ENCODE data around the gene STK16. TPM values are rescaled to one million over a fixed set of nuclear protein-coding genes. Genes with fewer than 3 reads are reported as not detected.
"Not testable (repeated sequence)": the region's sequence is repeated elsewhere in the genome, so short reads cannot be mapped to it uniquely, and the experiment has no call there.

The STK16 gene
- total RNA-seq, 1 experiment from 2014 or later = 24.0 TPM

DNA sequence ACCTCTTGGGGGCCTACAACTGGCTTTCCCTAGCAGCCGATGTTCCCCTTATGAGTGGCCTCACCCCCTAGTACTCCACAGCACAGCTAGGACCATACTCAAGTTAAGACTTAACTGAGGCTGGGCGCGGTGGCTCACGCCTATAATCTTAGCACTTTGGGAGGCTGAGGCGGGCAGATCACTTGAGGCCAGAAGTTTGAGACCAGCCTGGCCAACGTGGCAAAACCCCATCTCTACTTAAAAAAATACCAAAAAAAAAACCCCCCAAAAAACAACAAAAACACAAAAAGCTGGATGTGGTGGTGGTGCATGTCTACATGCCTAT, 41.8 kb downstream of the STK16 start:
- DNase-seq (ENCODE audit: low read depth) = not testable (repeated sequence)

DNA sequence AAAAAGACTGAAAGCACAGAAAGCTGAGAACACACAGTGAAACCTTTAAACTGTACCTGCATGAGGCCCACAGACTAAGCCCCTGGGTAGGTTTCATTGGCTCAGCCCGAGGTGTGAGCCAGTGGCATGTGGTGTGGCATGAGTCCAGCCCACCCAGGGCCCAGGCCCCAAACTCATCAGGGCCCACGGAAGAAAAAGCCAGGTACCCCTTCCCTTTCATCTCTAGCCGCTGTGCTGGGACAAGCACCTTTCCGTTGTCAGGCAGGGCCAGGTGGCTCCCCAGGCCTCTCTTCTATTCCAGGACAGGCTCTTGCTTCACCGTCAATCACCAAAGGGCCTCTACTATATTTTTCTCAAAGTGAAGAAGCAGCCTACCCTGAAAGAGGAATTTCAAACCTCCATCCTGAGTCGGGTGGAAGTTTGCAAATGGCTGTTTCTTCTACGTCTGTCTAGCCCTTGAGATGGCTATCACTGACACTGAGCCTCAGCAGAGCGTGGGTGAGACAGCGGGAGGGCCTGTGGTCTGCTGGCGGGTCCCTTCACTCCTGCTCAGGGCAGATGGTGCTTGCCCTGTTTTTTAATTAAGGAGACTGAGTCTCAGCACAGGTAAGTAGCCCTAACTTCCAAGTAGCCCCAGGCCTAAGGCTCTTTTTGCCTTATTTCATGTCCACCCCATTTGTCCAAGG, 42.4 kb downstream of the STK16 start:
- no peak for DNase-seq (ENCODE audit: low read depth)

DNA sequence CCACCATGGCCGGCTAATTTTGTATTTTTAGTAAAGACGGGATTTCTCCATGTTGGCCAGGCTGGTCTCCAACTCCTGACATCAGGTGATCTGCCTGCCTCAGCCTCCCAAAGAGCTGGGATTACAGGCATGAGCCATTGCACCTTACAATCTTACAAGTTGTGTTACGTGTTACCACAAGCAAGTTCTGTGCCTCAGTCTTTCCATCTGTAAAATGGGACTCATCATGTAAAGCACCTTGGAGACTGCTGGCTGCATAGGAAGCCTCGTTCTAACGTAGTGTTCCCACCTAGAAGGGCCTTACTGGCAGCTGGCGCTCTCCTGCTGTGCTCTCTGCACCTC, 43.9 kb downstream of the STK16 start:
- no peak for DNase-seq (ENCODE audit: low read depth)

DNA sequence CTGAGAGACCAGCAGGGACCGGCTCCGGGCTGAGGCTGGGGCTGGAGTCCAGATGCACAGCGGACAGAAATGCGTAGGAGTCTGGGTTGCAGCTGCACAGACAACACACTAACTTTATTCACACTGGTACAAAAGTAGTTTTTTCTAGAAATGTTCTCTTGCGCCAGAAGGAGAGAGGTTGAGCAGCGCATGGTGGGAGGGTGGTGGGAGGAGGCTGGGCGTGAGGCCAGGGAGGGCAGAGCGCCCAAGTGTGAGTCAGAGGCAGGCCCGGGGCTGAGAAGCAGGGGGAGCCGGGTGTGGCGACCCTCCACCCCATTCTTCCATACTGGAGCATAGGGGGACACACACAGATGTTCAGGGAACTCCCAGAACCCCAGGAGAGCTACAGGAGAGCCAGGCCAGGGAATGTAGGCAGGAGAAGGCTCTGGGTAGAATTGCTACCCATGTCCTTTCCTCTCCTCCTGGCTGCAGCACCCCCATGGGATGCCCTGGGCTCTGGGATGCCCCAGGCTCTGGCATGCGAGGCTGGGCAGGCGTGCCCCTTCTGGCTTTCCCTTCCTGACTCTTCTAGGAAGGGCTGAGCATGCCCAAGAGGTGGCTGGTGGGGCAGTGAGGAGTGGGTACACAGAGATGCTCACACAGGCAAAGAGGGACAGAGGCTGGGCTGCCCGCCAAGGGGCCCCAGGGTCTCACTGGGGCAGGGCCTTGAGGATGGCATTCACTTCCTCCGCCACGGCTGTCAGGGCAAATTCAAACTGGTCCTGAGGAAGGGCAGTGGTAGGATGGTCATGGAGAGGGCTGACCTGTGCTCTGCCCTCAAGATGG, 44.5 kb downstream of the STK16 start:
- DNase-seq (ENCODE audit: low read depth) = peak; percentile 93

DNA sequence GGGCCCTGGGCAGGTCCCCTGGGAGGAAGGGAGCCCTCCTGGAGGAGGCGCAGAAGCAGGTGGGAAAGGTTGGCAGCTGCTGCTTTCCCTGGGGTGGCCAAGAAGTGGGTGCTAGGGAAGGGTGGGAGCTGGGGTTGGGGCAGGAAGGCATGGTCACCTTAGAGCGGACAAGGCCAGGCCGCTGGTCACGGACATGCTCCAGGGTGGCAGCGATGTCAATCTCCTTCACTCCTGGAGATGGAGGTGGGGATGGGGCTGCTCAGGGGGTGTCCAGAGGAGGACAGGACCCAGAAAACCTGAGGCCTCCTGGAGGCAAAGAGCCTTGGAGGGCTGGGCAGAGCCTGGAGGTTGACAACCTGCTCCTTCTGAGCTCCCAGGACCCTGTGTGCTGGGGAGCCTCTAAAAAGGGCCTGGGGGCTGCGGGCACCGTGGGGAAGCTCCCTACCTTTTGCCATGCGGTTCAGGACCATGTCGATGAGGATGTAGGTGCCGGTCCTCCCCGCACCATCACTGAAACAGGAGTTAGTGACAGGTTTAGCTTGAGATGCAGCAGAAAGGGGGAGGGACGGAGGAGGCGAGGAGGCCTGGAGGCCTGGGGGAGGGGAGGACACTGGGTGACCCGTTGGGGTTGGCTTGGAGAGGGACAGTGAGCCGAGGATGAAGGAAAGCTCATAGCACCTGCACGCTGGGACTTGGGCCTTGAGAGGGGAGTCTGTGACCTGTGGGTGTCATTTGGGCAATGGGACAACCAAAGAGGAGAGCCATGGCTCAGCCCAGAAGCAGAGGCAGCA, 45.3 kb downstream of the STK16 start:
- no peak for DNase-seq (ENCODE audit: low read depth)

DNA sequence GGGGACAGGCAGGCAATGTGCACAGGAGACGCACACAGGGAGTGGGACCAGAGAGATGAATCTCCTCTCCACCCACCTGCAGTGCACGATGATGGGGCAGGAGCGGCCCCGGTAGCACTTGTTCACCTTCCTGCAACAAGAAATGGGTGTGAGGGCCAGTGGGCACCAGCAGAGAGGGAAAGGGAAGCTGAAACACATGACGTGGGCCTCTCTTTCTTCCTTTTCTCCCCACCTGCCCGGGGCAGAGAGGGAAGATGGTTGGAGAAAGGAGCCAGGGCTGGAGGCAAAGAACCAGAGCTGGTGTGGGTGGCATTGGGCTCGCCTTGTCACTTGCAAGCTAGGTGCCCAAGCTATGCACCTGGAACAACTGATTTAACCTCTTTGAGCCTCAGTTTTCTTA, 46.1 kb downstream of the STK16 start:
- no peak for DNase-seq (ENCODE audit: low read depth)

DNA sequence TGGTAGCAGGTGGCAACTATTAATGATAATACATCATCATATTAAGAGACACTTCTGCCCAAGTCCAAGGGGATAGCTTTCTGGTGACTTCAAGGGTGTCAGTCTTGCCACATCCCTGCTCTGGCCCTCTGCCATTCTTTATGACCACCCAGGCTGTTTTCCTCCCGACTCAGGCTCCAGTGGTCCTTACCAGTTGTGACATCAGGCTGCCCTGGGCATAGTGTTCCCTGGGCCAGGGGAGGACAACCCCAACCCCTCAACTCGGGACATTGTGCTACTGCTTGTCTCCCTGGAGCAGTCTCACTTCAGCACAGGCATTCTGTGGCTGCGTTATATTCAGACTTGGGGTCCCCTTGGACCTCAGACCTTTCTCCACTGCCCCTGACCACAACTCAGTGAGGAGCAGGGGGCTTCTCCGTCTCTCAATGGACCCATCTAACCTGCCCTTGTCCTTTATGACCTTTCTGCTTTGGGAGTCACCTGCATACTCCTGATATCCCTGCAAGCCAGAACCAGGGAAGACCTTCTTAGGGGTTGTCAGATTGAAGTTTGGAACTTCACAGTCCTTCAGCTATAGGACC, 46.7 kb downstream of the STK16 start:
- DNase-seq (ENCODE audit: low read depth) = no peak

DNA sequence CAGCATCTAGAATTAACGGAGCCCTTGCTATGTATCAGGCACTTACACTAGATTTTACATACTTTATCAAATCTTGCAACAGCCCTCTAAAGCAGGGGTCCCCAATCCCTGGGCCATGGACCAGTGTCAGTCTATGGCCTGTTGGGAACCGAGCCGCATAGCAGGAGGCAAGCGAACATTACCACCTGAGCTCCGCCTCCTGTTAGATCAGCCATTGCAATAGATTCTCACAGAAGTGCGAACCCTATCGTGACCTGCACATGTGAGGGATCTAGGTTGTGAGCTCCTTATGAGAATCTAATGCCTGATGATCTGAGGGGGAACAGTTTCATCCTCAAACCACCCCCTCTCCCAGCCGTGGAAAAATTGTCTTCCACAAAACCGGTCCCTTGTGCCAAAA, 47.3 kb downstream of the STK16 start:
- no peak for DNase-seq (ENCODE audit: low read depth)

DNA sequence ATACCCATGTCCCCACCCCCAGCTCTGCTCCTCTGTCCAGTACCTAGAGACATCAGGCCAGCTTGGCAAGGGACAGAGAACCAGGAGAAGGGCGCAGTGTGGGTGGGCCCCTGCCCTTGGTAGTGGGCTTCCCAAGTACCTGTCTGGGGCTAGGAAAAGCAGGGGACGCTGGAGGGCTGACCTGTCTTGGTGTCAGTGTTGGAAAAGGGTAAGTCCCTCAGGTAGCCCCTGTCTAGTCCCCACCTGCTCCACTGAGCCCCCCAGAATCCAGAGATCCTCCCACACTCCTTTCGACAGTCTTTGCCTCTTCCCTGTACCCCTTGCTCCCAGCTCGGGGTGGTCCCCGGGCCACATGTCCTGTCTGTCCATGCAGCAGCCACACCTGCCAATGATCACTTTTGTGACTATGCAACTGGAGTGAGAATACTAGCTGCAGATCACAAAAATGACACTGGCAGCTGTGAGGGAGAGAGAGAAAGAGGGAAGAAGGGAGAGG, 48.5 kb downstream of the STK16 start:
- DNase-seq (ENCODE audit: low read depth) = no peak

DNA sequence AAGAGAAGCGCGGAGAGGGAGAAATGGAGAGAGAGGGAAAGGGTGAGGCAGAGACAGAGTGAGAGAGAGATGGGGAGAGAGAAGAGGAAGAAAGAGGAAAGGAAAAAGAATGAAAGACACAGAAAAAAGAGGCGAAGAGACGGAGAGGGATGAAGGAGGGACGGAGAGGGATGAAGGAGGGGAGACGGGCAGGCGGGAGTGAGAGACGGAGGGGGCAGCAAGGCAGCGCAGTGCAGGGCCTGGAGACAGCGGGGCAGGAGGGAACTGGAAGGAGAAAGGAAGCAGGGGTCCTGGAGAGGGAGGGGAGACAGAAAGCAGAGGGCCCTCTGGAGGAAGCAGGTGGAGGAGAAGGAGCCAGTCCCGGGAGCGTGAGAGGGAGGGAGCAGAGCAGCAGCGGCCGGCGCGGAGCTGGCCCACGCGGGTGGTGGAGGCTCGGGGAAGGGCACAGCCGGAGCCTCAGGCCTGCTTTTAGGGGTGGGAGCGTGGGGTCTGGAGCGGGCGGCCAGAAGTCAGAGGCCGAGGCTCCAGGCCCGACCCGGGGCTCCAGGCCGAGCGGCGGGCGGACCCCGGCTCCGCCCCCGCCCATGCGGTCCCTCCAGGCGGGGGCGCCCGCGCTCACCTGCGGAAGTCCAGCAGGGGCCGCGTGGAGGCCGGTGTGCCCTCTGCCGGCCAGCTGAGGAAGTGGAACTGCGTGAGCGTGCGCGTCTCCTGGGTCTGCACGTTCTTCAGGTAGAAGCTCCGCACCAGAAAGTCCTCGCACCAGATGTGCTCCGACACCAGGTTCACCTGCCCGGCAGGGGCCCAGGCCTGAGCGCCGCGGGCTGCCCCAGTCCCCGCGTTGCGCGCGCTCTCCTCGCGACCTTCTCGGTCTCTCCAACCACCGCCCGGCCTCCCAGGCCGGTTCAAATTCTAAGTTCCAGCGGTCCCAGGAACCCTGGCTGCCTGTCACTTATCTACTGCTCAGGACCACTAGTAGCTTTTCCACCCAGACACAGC, 49.4 kb downstream of the STK16 start:
- peak; percentile 68 for DNase-seq (ENCODE audit: low read depth)

DNA sequence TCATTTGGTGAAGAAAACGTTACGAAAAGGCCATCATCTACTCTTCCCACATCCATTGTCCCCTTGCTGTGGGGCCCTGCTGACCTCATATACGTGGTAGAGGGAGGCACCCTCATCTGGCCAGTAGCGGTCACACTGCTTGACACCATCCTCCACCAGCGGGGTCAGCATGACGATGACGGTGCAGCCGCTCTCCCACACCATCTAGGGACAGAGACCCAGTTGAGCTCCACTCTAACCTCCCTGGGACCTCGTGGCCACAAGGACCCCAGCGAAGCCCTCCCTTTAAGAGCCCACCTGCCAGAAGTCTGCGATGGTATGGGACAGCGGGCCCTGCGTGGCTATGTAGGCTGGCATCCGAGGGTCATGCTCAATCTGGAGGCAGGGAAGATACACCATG, 50.9 kb downstream of the STK16 start:
- DNase-seq (ENCODE audit: low read depth) = no peak

DNA sequence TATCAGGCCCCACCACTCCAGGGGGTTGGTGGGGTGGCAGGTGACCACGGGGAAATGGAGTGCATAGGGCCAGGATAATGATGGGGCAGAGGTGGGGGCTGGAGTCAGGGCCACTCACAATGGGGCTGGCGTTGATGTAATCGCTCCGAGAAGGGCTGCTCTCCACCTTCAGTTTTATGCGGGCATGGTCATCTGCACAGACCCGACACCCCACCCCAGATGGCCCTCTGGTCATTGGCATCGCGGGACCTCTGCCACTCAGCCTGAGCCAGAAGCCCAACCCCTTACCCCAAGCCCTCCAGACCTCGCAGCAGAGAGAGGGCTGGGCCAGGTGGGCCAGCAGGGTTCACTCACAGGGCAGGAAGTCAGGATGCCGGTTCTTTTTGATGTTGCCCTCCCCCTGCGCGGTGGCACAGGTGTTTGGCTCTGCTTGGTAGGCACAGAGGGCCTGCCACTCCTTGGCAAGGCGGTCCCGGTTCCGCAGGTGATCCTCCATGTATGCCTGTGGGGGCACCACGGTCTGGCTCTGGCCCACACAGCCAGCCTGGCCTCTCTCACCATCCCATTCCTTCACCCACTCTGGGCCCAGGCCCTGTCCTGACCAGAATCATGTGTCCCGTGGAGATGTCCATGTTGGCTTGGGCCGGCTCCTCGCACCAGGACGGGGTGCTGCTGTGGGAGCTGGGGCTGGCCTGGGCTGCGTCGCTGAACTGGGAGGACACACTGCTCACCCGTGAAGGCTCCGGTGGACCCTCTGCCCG, 51.5 kb downstream of the STK16 start:
- DNase-seq (ENCODE audit: low read depth) = no peak

DNA sequence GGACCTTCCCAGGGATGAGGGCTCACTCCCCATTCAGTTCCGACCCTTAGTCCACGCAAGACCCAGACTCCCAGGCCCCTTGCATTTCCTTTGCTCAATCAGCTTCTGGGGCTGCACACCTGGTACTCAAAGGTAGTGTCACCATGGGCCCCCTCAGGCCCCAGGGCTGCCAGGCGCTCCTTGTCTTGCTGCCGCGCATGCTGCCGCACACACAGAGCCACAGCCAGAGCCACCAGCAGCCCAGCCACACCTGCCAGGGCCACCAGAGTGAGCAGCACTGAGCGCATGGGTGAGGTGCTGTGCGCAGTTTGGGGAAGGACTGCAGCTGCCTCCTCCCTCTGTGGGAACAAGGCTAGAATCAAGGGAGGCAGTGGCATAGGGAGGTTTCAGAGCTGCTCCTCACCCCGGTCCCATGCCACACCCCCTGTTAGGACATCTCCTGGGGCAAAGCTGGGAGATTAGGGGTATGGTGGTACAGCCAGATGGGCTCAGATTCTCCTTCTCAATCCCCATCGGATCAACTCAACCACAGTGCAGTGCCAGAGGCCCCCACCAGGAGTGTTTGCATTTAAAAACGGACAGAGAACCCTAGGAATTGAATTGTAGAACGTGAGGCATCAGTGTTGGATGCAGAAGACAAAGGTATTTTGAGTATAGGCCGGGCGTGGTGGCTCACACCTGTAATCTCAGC, 52.6 kb downstream of the STK16 start:
- DNase-seq (ENCODE audit: low read depth) = no peak

DNA sequence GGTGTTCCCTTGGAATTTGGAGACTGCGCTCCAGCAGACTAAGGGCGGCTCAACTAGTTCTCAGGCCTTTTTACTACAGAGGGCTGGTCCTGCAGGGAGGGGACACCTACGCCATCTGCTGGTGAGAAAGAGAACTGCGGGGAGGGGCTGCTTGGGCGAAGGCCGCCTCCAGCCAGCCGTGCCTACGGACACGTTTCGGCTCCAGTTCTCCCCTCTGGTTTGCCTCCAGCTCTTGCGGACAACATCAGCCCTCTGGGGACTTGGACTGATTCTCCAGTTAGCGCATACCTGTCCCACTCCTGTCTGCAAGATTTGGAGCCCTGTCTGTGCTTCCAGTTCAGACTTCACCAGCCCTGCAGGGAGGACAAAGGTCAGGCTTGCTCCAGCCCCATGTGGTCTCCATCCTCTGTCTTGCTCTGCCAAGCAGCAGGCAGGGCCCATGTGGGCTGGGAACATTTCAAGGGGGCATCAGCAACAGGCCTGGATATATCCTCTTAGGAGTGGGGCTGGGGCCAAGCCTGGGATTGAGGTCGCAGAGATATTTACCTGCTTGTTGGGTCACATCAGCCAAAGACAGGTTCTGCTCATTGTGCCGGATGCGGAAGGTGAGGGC, 53.6 kb downstream of the STK16 start:
- DNase-seq (ENCODE audit: low read depth) = peak; percentile 71

DNA sequence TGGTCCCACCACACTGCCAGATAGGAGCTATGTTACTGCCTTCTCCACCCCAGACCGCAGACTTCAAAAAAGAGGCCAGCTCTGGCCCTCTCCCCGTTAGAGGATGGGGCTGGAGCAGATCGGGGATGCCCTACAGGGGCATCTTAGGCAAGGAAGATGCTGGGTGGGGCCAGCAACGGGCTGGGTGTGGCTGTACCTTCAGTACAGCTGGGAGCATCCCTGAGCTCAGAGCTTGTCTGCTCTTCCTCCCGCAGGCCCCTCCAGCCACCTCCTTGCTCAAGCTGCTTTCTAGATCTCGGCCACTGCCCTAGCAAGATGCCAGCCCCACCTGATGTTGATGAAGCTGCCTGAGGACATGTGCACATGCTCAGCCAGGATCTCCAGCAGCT, 54.1 kb downstream of the STK16 start:
- no peak for DNase-seq (ENCODE audit: low read depth)

Measured in RPMI7951 (cell line).